SK-N-SH treated with all-trans-retinoic acid at 6 μM for 48 hours (cell line): ENCODE measurements around the gene GIPC1.

Experiments
- ARNTL ChIP-seq: fragments of 450-650 bp; formaldehyde crosslinking; IDR thresholded peaks from 2 replicates; pipeline ENCODE4 v1.5.0; 2020; ENCODE audit warnings: low read depth, mild to moderate bottlenecking, moderate library complexity, borderline replicate concordance
- CSDC2 ChIP-seq: fragments of 250-450 bp; sonication (Bioruptor Pico); IDR thresholded peaks from 2 replicates; pipeline ENCODE4 v1.5.0; 2020; ENCODE audit warnings: mild to moderate bottlenecking, moderate library complexity
- GLIS3 ChIP-seq: fragments of 250-450 bp; sonication (Bioruptor Pico); IDR thresholded peaks from 2 replicates; pipeline ENCODE4 v1.5.0; 2020; ENCODE audit warnings: mild to moderate bottlenecking, moderate library complexity
- TF ChIP-seq, protein P1 (sequence below): fragments of 250-450 bp; sonication (Bioruptor Pico); IDR thresholded peaks from 2 replicates; pipeline ENCODE4 v1.8.0; 2020; ENCODE audit warnings: mild to moderate bottlenecking, moderate library complexity, borderline replicate concordance
- TF ChIP-seq, protein P2 (sequence below): fragments of 250-450 bp; sonication (Bioruptor Pico); IDR thresholded peaks from 2 replicates; pipeline ENCODE4 v1.5.1; 2021; ENCODE audit warnings: mild to moderate bottlenecking, moderate library complexity

DNA sequence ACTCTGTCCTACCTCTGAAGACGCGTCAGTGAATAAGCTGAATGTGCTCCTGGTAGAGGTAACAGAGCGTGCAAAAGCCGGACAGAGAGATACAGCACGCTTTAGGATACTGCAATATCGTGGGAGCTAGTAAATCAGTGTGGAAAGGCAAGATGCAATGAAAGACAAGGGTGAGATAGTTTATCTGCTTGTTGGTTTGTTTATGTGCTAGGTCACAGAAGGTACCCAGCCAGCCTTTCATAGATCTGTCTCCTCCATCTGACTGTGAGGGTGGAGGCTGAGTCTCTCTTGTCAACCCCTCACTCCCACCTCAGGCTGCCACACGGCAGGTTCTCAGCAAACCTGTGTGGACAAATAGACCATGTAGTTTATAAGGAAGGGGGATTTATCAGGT lies 904 bp upstream of the GIPC1 start:
- TF ChIP-seq, protein P1, sequence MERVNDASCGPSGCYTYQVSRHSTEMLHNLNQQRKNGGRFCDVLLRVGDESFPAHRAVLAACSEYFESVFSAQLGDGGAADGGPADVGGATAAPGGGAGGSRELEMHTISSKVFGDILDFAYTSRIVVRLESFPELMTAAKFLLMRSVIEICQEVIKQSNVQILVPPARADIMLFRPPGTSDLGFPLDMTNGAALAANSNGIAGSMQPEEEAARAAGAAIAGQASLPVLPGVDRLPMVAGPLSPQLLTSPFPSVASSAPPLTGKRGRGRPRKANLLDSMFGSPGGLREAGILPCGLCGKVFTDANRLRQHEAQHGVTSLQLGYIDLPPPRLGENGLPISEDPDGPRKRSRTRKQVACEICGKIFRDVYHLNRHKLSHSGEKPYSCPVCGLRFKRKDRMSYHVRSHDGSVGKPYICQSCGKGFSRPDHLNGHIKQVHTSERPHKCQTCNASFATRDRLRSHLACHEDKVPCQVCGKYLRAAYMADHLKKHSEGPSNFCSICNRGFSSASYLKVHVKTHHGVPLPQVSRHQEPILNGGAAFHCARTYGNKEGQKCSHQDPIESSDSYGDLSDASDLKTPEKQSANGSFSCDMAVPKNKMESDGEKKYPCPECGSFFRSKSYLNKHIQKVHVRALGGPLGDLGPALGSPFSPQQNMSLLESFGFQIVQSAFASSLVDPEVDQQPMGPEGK (CRISPR knock-in tag), result no peak
- TF ChIP-seq CSDC2 (CRISPR knock-in tag), result no peak
- TF ChIP-seq ARNTL (CRISPR knock-in tag), result no peak
- TF ChIP-seq, protein P2, sequence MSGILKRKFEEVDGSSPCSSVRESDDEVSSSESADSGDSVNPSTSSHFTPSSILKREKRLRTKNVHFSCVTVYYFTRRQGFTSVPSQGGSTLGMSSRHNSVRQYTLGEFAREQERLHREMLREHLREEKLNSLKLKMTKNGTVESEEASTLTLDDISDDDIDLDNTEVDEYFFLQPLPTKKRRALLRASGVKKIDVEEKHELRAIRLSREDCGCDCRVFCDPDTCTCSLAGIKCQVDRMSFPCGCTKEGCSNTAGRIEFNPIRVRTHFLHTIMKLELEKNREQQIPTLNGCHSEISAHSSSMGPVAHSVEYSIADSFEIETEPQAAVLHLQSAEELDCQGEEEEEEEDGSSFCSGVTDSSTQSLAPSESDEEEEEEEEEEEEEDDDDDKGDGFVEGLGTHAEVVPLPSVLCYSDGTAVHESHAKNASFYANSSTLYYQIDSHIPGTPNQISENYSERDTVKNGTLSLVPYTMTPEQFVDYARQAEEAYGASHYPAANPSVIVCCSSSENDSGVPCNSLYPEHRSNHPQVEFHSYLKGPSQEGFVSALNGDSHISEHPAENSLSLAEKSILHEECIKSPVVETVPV (CRISPR knock-in tag), result no peak
- TF ChIP-seq GLIS3, result no peak
